Breast epithelium (tissue), 3 donors: ENCODE measurements around the gene GADD45G.

Source experiments
- CTCF ChIP-seq, 3 donors: fragments of 450-650 bp; IDR thresholded peaks; one replicate each; pipeline ENCODE4 v1.5.1; 2016 to 2017; ENCODE audit warnings: antibody characterized with exemption in 3 of 3, mild to moderate bottlenecking in 3 of 3, moderate library complexity in 3 of 3
- POLR2A ChIP-seq: fragments of 450-650 bp; IDR thresholded peaks from one replicate; pipeline ENCODE4 v1.6.1; 2016; ENCODE audit warnings: antibody characterized with exemption, mild to moderate bottlenecking, moderate library complexity

GRCh38 chr9:89648247-89649000 is 43.6 kb downstream of the GADD45G start:
- TF ChIP-seq POLR2A (no peak), CTCF (IDR thresholded peaks at IDR 0.05) (no peak)
